ENCODE measurements around the gene XPO4. TPM values are rescaled to one million over a fixed set of nuclear protein-coding genes. Genes with fewer than 3 reads are reported as not detected.

XPO4 gene
- total and polyA plus RNA-seq, 2 of the 13 experiments (the other 11 are each of a cell fraction or from before 2014, with no cell fraction given) = 8.4 to 24.8 TPM

GRCh38 chr13:20772401-20773131 lies 130.0 kb downstream of the XPO4 start (continued):
- TF ChIP-seq, protein P1, sequence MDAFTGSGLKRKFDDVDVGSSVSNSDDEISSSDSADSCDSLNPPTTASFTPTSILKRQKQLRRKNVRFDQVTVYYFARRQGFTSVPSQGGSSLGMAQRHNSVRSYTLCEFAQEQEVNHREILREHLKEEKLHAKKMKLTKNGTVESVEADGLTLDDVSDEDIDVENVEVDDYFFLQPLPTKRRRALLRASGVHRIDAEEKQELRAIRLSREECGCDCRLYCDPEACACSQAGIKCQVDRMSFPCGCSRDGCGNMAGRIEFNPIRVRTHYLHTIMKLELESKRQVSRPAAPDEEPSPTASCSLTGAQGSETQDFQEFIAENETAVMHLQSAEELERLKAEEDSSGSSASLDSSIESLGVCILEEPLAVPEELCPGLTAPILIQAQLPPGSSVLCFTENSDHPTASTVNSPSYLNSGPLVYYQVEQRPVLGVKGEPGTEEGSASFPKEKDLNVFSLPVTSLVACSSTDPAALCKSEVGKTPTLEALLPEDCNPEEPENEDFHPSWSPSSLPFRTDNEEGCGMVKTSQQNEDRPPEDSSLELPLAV (CRISPR knock-in tag; conservative IDR thresholded peaks at IDR 0.05; ENCODE audit: low read depth) = no peak
- no peak for TF ChIP-seq CBX2 (IDR thresholded peaks at IDR 0.05; ENCODE audit: low read depth, low read length)
- TF ChIP-seq CBX2 (CRISPR knock-in tag; IDR thresholded peaks at IDR 0.05; ENCODE audit: low read depth) = no peak
- TF ChIP-seq ZNF260 (CRISPR knock-in tag; IDR thresholded peaks at IDR 0.05; ENCODE audit: borderline replicate concordance, low read depth) = no peak
- TF ChIP-seq NCOR1 (IDR thresholded peaks at IDR 0.05; ENCODE audit: borderline replicate concordance, low read length) = no peak
- no peak for TF ChIP-seq ZNF256 (CRISPR knock-in tag; conservative IDR thresholded peaks at IDR 0.05)
- no peak for TF ChIP-seq FOSL1 (CRISPR knock-in tag; IDR thresholded peaks at IDR 0.05; ENCODE audit: borderline replicate concordance)
- TF ChIP-seq SNAPC2 (CRISPR knock-in tag; IDR thresholded peaks at IDR 0.05) = no peak
- 0 out of 2 replicates have a peak, but pooled peaks have one; percentile 40 for TF ChIP-seq ZSCAN5A (CRISPR knock-in tag; IDR thresholded peaks at IDR 0.05; ENCODE audit: borderline replicate concordance)
- TF ChIP-seq NFAT5 (CRISPR knock-in tag; IDR thresholded peaks at IDR 0.05) = no peak
- TF ChIP-seq, protein P2, sequence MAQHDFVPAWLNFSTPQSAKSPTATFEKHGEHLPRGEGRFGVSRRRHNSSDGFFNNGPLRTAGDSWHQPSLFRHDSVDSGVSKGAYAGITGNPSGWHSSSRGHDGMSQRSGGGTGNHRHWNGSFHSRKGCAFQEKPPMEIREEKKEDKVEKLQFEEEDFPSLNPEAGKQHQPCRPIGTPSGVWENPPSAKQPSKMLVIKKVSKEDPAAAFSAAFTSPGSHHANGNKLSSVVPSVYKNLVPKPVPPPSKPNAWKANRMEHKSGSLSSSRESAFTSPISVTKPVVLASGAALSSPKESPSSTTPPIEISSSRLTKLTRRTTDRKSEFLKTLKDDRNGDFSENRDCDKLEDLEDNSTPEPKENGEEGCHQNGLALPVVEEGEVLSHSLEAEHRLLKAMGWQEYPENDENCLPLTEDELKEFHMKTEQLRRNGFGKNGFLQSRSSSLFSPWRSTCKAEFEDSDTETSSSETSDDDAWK (CRISPR knock-in tag; IDR thresholded peaks at IDR 0.05) = no peak
- TF ChIP-seq, protein P3, sequence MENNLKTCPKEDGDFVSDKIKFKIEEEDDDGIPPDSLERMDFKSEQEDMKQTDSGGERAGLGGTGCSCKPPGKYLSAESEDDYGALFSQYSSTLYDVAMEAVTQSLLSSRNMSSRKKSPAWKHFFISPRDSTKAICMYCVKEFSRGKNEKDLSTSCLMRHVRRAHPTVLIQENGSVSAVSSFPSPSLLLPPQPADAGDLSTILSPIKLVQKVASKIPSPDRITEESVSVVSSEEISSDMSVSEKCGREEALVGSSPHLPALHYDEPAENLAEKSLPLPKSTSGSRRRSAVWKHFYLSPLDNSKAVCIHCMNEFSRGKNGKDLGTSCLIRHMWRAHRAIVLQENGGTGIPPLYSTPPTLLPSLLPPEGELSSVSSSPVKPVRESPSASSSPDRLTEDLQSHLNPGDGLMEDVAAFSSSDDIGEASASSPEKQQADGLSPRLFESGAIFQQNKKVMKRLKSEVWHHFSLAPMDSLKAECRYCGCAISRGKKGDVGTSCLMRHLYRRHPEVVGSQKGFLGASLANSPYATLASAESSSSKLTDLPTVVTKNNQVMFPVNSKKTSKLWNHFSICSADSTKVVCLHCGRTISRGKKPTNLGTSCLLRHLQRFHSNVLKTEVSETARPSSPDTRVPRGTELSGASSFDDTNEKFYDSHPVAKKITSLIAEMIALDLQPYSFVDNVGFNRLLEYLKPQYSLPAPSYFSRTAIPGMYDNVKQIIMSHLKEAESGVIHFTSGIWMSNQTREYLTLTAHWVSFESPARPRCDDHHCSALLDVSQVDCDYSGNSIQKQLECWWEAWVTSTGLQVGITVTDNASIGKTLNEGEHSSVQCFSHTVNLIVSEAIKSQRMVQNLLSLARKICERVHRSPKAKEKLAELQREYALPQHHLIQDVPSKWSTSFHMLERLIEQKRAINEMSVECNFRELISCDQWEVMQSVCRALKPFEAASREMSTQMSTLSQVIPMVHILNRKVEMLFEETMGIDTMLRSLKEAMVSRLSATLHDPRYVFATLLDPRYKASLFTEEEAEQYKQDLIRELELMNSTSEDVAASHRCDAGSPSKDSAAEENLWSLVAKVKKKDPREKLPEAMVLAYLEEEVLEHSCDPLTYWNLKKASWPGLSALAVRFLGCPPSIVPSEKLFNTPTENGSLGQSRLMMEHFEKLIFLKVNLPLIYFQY (CRISPR knock-in tag; IDR thresholded peaks at IDR 0.05; ENCODE audit: borderline replicate concordance) = no peak
- no peak for TF ChIP-seq ZNF460 (CRISPR knock-in tag; IDR thresholded peaks at IDR 0.05; ENCODE audit: borderline replicate concordance)
- peak; percentile 28; the same call in 1 of the 2 replicates for TF ChIP-seq ZC3H4 (CRISPR knock-in tag; IDR thresholded peaks at IDR 0.05; ENCODE audit: borderline replicate concordance)

Data from HepG2 (cell line).